Stimulated activated CD4-positive, alpha-beta T cell treated with anti-CD3 and anti-CD28 coated beads, Interleukin-2, amount 100 ng/mL, for 24 hours (primary cell): Measurements from ENCODE around the gene DTD1.

Experiments
- DNase-seq, 2 donors: peaks; one replicate each; pipeline ENCODE4 v3.0.0-alpha.2; 2020

The DTD1 gene

DNA sequence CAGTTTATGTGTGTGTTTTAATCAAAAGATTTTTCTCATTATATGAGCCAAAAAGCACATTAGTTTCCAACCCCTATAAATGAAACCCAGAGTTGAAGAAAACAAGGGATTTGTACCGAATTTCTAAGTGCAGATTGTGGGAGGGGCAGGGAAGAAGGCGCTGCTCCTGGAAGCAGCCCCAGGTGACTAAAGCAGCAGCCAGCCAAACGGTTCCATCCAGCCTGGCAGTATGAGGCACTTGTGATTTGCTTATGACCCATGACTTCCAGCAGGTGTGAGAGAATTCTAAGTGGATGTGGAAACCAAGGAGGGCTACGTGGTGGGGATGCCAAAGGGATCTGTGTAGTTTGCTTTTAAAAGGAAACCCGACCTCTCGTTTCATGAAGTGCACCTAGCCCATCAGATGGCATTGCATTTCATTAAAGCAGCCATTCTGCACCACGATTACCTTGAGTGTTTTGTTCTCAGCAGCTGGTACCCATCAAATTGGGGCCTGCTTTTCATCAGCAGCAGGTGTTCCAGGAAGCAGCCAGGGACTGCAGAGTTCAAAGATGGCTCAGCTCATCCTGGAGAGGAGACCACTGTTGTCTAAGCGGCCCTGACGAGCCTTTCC, 79.1 kb downstream of the DTD1 start:
- DNase-seq: no peak

DNA sequence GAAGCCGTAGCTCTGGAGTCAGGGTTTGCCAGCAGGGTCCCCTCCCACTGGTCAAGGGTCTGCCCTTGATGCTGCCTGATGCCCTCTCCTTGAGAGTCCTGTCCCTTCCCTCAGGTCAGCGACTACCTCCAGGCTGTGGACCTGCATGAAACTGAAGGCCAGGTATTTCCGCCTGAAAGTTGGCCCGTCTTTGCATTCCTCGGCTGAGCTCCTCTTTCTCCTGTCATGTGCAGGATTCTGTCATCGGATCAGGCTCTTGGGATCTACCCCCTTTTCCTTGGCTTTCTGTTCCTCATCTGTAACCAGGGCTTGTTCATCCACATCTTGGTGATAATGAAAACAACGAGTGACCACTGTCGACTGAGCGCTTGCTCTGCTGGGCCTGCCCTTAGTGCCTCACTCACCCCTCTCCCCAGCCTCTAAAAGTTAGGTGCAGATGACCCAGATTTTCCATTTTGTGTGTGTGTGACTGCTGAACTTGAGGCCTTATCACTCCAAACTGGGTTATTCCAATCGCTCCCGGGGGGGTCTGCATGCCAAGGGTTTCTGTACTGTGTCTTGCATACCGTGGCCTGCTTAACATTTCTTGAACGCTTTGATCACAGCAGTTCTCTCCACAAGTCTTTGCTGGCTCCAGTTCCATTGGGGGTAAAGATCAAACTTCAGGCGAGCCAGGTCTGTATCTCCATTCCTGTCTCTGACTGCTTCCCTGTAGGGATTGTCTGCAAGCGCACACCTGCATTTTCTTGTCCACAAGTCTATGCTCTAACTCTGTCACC, 81.6 kb downstream of the DTD1 start:
- no peak for DNase-seq

GRCh38 chr20:18671203-18671710, 83.4 kb downstream of the DTD1 start:
- no peak for DNase-seq

GRCh38 chr20:18672834-18673233, 85.0 kb downstream of the DTD1 start:
- DNase-seq: no peak

- no peak for DNase-seq
These were observed 88.5 kb downstream of the DTD1 start for GRCh38 chr20:18676396-18676795.

DNA sequence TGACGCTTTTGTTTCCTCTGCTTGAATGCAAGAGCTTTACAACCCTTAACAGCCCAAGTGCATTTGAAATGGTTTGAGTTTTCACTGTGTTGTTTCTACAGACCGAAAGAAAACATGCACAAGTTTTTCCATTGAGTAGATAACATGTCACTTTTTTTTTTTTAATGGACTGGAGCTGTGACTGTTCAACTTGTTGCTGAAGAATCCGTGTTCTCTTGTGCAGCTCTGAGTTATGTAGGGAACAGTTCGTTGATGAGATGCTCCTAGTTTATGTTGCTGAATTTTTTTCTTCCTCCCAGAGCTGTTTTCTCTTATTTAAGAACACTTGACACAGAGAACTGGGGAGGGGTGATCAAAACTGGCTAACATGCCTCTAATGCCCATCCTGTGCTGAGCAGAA, 89.3 kb downstream of the DTD1 start:
- no peak for DNase-seq

DNA sequence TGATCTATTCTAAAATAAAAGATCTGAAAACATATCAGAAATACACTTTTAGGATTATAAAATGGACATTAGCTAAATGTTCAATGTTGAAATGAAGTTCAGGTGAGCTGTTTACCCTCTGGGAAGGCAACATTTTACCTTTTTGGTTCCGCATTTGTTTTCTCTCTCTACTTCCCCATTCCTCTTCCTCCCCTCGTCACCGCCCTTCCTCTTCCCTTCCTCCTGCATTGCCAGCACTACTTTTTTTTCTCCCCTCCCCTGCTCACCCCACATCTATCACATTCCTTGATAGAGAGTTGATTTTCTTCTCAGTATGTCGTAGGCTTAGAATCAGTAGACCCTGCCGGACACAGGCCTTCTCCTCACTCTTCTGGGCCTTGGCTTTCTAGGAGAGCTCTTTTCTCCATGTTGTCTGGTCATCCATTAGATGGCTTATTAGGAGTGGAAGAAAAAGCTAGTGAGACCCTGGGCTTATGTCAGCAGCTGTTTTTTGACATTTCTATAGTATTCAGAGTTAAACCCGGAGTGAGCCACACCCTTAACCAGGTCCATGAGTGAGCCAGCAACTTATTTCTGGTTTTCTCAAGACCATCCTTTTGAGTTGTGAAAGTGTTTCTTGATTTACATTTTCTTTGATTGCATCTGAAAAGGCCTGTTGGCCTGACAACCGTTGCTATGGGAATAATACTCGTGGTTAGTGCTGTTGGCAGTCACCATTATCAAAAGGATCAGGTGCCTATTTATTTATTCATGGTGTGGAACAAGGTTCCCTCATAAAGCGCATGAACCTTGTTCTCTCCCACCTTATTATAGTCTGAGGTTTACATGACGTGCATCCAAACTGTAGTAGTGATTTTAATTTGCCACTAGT, 90.9 kb downstream of the DTD1 start:
- DNase-seq: no peak

GRCh38 chr20:18683839-18684238, 96.0 kb downstream of the DTD1 start:
- DNase-seq: no peak

- DNase-seq: no peak
These were observed 96.9 kb downstream of the DTD1 start for GRCh38 chr20:18684775-18685174.

DNA sequence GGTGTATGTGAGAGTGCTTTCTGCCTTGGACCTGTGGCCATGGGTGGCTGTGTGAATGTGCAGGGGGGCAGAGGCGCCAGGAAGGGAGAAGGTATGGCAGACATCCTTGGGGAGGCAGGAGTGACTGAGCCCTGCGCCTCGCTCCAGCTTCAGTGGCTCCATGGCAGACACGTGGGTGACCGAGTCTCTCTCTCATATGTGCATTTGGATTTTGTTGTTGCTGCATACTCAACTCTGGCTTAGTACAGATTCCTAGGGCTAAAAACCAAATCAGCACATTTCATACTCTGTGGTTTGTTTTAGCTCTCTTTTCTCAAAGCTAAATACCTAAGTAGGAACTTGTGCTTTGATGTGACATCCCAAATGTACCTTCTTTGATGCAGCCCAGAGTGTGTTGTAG, 97.6 kb downstream of the DTD1 start:
- DNase-seq: no peak

GRCh38 chr20:18686696-18687095, 98.8 kb downstream of the DTD1 start:
- DNase-seq: no peak

DNA sequence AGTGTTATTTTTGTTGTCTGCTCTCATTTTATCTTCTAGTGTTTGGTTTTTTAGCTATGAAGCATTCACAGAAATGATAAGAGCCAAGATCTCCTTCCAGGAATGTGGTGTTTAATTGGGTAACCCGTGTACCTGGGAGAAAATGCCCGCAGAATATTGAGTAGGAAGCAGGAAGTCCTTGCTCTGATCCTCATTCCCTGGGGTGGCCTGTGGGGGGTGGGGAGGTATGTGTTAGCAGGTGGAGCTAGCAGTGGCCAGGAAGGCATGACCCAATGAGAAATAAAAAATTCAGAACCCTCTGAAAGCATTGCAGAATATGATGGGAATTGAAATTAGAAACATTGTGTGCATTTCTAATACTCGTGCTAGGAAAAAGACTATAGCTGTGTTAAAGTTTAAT, 100.8 kb downstream of the DTD1 start:
- DNase-seq: no peak

DNA sequence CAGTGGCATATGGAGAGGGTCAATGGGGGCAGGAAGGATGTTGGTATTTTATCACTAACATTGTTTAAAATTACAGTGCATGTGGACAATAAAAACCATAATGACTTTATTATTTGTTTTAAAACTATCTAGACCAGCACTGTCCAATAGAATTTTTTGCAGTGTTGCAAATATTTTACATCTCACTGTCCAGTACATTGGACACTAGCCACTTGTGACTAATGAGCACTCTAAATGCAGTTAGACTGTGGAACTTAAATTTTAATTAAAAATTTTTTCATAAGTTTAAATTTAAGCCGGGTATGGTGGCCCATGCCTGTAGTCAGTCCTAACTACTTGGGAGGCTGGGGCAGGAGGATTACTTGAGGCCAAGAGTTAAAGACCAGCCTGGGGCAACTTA, 101.7 kb downstream of the DTD1 start:
- DNase-seq: no peak

DNA sequence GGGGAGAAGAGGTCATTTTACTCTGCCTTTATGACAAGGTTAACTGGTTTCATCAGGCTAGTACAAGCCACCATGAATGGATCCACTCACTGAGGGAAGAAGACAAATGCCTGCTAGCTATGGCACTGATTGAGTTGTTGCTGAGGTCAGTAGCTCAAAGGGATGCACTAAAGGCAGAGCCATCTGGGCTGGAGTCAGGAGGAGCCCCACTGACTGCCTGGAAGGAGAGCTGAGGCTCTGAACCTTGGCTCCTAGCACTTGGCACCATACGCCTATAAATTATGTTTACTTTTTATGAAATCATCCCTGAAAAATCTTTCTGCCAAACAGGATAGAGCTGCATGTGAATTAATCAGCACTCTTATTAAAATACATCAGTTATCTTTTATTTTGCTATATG, 104.6 kb downstream of the DTD1 start:
- no peak for DNase-seq

DNA sequence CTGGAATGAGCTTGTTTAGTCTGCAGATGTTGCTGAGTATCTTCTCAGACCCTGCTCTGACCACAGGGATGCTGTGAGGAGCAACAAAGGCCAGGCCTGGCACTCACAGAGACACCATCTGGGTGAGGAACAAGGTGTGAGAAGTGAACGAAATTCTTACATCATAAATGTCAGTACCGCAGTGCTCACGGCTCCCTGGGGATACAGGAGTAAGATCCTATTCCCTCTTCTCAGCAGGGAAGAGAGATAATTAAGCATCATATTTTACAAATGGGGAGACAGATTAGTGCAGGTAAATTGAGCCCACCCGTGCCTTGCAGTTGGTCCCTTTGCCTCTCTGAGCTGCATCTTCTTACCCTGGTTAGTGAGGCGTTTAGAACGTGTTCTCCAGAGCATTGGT, 106.2 kb downstream of the DTD1 start:
- no peak for DNase-seq

DNA sequence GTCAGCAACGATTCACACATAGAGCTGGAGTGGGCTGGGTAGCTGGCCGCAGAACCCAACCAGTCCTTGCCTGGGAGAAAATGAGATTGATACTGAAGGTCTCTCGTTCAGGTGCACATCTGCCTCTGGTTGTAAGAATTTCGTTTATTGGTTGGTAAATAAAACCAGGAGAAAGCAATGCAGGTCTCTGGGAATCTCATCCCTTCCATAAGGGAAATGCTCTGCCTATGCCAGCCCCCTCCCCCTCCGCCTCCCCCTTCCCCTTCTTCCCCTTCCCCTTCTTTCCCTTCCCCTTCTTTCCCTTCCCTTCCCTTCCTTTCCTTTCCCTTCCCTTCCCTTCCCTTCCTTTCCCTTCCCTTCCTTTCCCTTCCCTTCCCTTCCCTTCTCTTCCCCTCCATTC, 107.3 kb downstream of the DTD1 start:
- DNase-seq: no peak

DNA sequence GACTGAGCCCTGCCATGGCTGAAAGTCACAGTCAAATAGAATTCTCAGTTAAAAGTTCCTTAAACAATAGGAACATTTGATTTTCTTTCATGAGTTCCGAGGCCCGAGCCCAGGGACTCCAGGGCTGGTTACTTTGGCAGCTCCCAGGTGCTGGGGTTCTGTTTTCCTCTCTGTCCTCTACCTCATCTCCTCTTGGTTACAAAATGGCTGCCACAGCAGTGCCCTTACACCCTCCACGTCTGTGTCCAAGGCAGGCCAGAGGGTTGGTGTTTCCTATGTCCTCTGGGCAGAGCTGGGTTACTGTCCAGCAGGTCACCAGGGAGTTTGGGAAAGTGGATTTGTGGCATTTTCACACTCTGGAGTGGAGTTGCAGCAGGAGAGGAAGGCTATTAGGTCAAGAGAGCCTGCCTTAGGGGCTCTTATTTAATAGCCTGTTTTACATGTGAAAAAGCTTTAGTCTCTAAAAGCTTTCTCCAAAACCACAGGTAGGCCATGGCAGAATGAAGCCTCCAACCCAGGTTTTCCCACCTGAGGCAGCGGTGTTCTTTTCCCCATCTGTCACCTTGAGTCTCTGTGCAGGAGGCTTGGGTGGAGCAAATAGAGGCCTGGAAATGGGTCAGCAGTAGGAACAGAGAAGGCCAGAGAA, 111.0 kb downstream of the DTD1 start:
- no peak for DNase-seq

DNA sequence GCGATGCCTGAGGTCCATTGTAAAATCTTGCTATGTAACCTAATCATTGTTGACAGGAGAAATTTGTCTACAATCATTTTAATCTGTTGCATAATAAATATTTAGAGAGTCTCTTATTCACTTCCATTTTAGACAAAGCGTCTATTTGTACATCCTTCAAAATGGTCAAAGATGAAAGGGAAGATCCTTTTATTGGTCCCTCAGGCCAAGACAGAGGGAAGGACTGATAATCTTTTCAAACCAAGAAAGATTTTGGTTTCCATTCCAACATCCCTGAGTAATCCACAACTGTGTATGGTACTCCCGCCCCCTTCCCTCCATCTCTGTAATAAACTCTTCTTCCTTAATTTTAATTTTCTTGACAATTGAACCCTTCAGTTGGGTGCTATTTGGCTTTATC, 114.1 kb downstream of the DTD1 start:
- no peak for DNase-seq

DNA sequence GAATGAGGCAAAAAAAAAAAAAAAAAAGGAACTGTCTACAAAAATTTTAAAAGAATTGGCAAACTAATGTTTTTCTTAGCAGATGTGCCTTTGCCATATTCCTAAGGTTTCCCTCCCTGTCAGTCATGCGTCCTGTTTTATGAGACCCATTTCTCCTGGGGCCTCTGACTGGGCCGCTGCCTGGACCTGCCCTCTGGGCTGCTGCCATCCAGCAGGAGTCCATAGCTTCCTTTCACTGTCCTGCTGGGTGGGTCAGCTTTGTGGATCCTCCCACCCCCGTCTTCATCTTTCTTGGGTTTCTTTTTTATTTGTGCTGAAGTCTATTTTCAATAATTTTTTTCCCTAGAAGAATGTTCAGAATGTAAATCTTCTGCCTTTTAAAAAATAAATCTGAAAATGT, 114.9 kb downstream of the DTD1 start:
- no peak for DNase-seq

DNA sequence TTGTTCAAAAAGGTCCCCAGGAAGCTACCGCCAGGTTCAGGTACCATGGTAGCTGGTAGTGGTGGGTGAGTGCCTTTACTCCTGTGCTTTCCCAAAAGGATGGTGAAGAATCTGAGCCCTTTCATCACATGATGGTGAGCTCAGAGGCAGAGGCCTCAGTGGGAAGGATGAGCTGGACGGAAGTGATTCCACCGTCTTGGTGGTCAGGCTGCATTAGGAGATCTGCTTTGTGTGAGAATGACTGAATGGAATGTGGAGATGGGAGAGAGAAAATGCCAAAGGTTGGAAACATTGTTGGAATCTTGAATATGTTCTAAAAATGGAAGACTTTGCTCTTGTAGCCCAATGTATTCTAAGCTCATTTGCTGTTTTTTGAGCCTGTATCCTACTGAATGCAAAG, 117.6 kb downstream of the DTD1 start:
- no peak for DNase-seq

DNA sequence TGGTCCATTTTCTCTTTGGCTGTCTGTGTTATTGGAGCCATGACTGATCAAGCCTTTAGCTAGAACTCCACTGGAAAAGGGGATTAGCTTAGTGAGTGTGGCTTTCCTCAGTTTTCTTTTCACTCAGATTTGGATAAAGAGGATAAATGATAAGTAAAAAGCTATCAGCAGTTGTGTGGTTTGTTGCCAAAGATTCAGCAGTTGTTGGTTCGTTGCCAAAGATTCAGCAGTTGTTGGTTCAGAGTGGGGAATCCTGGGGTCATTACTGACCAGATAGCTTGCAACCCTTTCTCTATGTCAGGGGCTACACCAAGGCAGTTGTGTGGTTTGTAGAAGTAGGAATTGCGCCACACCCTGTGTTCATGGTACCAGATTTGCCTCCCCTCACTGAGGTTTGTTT, 118.1 kb downstream of the DTD1 start:
- DNase-seq: no peak

GRCh38 chr20:18712131-18712530, 124.3 kb downstream of the DTD1 start:
- no peak for DNase-seq

- no peak for DNase-seq
These were observed 125.0 kb downstream of the DTD1 start for GRCh38 chr20:18712882-18713281.
